ENCODE results near the gene GABARAPL1. TPM values are rescaled to one million over a fixed set of nuclear protein-coding genes. Genes with fewer than 3 reads are reported as not detected.
A peak's percentile ranks its signal among the peaks of the same experiment; 100 is the strongest.

Gene GABARAPL1
- polyA plus RNA-seq (2013, experiment 1 of 2), result 37.3 TPM
- 51.2 TPM for polyA plus RNA-seq (2013, experiment 2 of 2)

- Histone ChIP-seq H3K4me3 (ENCODE audit: low read length) (peak within 1 kb of the TSS; percentile 82), H3K9ac (ENCODE audit: low read depth, low read length) (peak within 1 kb of the TSS; percentile 79), H3K27ac (ENCODE audit: low read depth, low read length) (peak within 1 kb of the TSS; percentile 98)
Observed at GRCh38 chr12:10212739-10213131, at the start of gene GABARAPL1. GABARAPL1 (plus strand) TSS chr12:10212877; CDS start chr12:10213130, 253 bp downstream.

DNA sequence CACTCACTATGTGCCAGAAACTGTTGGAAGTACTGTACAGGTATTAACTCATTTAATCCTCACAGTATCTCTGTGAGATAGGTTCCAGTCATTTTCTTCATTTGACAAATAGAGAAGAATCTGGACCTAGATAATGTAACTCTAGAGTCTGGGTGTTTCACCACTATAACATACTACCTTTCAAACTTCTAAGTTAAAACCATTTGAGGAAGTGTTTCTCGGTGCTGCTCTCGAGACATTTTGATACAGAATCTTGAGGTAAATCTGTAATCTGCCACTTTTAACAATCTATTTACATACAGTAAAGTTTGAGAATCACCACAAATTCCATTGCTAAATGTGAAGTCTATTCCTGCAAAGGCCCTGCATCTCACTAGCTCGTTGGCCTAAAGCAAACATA, 49.6 kb upstream of the GABARAPL1 start:
- no peak overlapping the region for H3K4me3 ChIP-seq (ENCODE audit: low read length)
- H3K9me3 ChIP-seq (ENCODE audit: insufficient read depth, low read depth, low read length), result no peaks in the 10 kb centered on the region
- WGBS, result 95% methylated on average over 3 of the region's 3 CpGs
- H3K4me1 ChIP-seq (ENCODE audit: insufficient read depth, low read length), result no peaks in the 10 kb centered on the region
- H3K36me3 ChIP-seq (ENCODE audit: insufficient read depth, low read length), result no peaks in the 10 kb centered on the region
- no peaks in the 10 kb centered on the region for H3K27me3 ChIP-seq (ENCODE audit: insufficient read depth, low read length)
- no peak overlapping the region for H3K27ac ChIP-seq (ENCODE audit: low read depth, low read length)
- H3K9ac ChIP-seq (ENCODE audit: low read depth, low read length), result no peak overlapping the region

More at GRCh38 chr12:10212739-10213131, at the start of gene GABARAPL1:
- H3K36me3 ChIP-seq (ENCODE audit: insufficient read depth, low read length), result peaks cover 1% of the 10 kb centered on the region
- no peaks in the 10 kb centered on the region for H3K9me3 ChIP-seq (ENCODE audit: insufficient read depth, low read depth, low read length)
- WGBS, result under 1% methylated on average over 35 of the region's 35 CpGs
- peaks cover 20% of the 10 kb centered on the region for H3K4me1 ChIP-seq (ENCODE audit: insufficient read depth, low read length)
- no peaks in the 10 kb centered on the region for H3K27me3 ChIP-seq (ENCODE audit: insufficient read depth, low read length)

DNA sequence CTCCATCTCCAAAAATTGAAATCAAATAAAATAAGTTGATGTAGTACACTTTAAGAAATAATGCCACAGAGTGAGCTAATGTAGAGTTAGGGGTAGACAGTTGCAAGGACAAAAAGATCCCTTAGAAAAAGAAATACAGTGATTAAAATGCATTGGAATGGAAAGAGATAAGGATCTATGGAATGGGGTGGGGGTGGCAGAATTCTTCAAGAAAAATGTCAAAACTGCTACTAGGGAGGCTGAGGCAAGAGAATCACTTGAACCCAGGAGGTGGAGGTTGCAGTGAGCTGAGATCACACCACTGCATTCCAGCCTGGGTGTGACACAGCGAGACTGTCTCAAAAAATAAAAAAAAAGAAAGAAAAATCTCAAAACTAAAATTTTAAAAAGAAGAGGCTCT, 47.3 kb upstream of the GABARAPL1 start:
- Histone ChIP-seq H3K9ac (ENCODE audit: low read depth, low read length) (no peak overlapping the region), H3K4me1 (ENCODE audit: insufficient read depth, low read length) (no peaks in the 10 kb centered on the region), H3K27me3 (ENCODE audit: insufficient read depth, low read length) (no peaks in the 10 kb centered on the region), H3K36me3 (ENCODE audit: insufficient read depth, low read length) (no peaks in the 10 kb centered on the region), H3K9me3 (ENCODE audit: insufficient read depth, low read depth, low read length) (no peaks in the 10 kb centered on the region), H3K27ac (ENCODE audit: low read depth, low read length) (no peak overlapping the region), H3K4me3 (ENCODE audit: low read length) (no peak overlapping the region)
- WGBS, result no CpG with 5 or more reads among the region's 1 CpG

- 78% methylated on average over 5 of the region's 5 CpGs for WGBS
- H3K9me3 ChIP-seq (ENCODE audit: insufficient read depth, low read depth, low read length), result no peaks in the 10 kb centered on the region
- no peak overlapping the region for H3K4me3 ChIP-seq (ENCODE audit: low read length)
- H3K27ac ChIP-seq (ENCODE audit: low read depth, low read length), result no peak overlapping the region
- no peaks in the 10 kb centered on the region for H3K27me3 ChIP-seq (ENCODE audit: insufficient read depth, low read length)
- no peaks in the 10 kb centered on the region for H3K4me1 ChIP-seq (ENCODE audit: insufficient read depth, low read length)
- no peaks in the 10 kb centered on the region for H3K36me3 ChIP-seq (ENCODE audit: insufficient read depth, low read length)
- no peak overlapping the region for H3K9ac ChIP-seq (ENCODE audit: low read depth, low read length)
Observed at GRCh38 chr12:10167599-10167998, 45.1 kb upstream of the GABARAPL1 start.

DNA sequence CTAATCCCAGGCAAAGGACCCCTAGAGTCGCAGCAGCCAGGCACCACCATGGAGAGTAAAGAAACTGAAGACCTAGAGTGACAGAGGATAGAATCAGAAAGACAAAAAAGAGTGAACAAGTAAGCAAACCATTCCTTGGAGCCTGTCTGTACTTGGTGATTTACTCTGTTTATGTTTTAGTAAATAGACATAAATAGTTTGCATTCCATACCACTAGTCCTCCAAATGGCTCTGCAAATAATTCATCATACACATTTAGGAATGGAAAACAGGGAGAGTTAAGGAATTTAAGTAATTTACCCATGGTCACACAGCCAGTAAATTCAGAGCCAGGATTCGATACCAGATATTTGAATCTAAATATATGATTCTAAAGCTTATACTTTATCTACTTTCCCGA, 43.6 kb upstream of the GABARAPL1 start:
- Histone ChIP-seq H3K27me3 (ENCODE audit: insufficient read depth, low read length) (no peaks in the 10 kb centered on the region), H3K9ac (ENCODE audit: low read depth, low read length) (no peak overlapping the region), H3K36me3 (ENCODE audit: insufficient read depth, low read length) (no peaks in the 10 kb centered on the region), H3K4me3 (ENCODE audit: low read length) (no peak overlapping the region), H3K27ac (ENCODE audit: low read depth, low read length) (no peak overlapping the region), H3K4me1 (ENCODE audit: insufficient read depth, low read length) (no peaks in the 10 kb centered on the region), H3K9me3 (ENCODE audit: insufficient read depth, low read depth, low read length) (no peaks in the 10 kb centered on the region)
- WGBS, result 89% methylated on average over 2 of the region's 3 CpGs

- Histone ChIP-seq H3K4me3 (ENCODE audit: low read length) (no peak overlapping the region), H3K36me3 (ENCODE audit: insufficient read depth, low read length) (no peaks in the 10 kb centered on the region), H3K9ac (ENCODE audit: low read depth, low read length) (no peak overlapping the region), H3K27ac (ENCODE audit: low read depth, low read length) (no peak overlapping the region), H3K27me3 (ENCODE audit: insufficient read depth, low read length) (no peaks in the 10 kb centered on the region), H3K9me3 (ENCODE audit: insufficient read depth, low read depth, low read length) (no peaks in the 10 kb centered on the region), H3K4me1 (ENCODE audit: insufficient read depth, low read length) (no peaks in the 10 kb centered on the region)
- 84% methylated on average over 5 of the region's 5 CpGs for WGBS
Observed at GRCh38 chr12:10170216-10170615, 42.5 kb upstream of the GABARAPL1 start.

- H3K27me3 ChIP-seq (ENCODE audit: insufficient read depth, low read length), result no peaks in the 10 kb centered on the region
- no peak within 1 kb of the TSS for H3K4me3 ChIP-seq (ENCODE audit: low read length)
- H3K36me3 ChIP-seq (ENCODE audit: insufficient read depth, low read length), result no peaks in the 10 kb centered on the region
- no peak within 1 kb of the TSS for H3K27ac ChIP-seq (ENCODE audit: low read depth, low read length)
- WGBS, result 90% methylated on average over 7 of the region's 7 CpGs
- H3K9ac ChIP-seq (ENCODE audit: low read depth, low read length), result no peak within 1 kb of the TSS
- no peaks in the 10 kb centered on the region for H3K4me1 ChIP-seq (ENCODE audit: insufficient read depth, low read length)
- no peaks in the 10 kb centered on the region for H3K9me3 ChIP-seq (ENCODE audit: insufficient read depth, low read depth, low read length)
Observed at GRCh38 chr12:10171973-10172728, 40.5 kb upstream of the GABARAPL1 start, which contains the start of gene OLR1. OLR1 (minus strand) TSS chr12:10172132; CDS start chr12:10172077, 55 bp downstream.

- H3K9ac ChIP-seq (ENCODE audit: low read depth, low read length), result no peak overlapping the region
- no peaks in the 10 kb centered on the region for H3K36me3 ChIP-seq (ENCODE audit: insufficient read depth, low read length)
- H3K4me3 ChIP-seq (ENCODE audit: low read length), result no peak overlapping the region
- H3K27me3 ChIP-seq (ENCODE audit: insufficient read depth, low read length), result no peaks in the 10 kb centered on the region
- no peaks in the 10 kb centered on the region for H3K9me3 ChIP-seq (ENCODE audit: insufficient read depth, low read depth, low read length)
- H3K27ac ChIP-seq (ENCODE audit: low read depth, low read length), result no peak overlapping the region
- H3K4me1 ChIP-seq (ENCODE audit: insufficient read depth, low read length), result no peaks in the 10 kb centered on the region
- 100% methylated on average over 1 of the region's 2 CpGs for WGBS
Observed at GRCh38 chr12:10174986-10175614, 37.6 kb upstream of the GABARAPL1 start.

DNA sequence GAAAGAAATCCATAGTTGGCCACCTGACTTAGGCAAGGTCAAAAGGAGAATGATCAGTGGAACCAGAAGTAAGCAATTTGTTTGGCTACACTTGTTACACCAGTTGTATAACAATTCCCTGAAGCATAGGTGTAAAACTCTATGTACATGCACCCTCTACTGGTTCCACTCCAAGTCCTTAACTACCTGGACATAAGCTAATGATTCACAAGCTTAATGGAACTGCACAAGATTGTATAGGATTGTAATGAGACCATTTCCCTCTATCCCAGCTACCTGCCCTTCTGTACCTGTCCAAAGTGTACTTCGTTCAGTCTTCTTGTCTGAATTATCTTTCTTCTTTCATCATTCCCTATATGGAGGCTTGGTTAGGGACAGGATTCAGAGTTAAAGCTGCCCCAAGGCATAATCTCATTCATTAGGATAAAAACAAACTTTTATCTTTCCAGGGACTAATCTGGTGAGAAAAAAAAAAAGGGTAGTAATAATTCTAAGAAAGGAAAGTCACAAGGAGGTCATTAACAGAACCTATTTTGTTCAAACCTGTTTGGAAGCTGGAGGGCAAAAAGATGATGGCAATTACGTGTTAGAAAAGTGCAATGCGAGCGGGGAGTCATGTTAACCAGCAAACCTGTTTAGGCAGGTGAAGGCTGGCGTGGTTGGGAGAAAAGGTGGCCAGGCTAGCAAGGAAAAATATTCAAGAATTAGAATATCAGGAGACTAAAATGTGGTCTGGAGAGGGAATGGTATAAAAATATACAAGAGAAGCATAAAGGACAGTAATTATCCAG, 36.6 kb upstream of the GABARAPL1 start:
- H3K36me3 ChIP-seq (ENCODE audit: insufficient read depth, low read length), result no peaks in the 10 kb centered on the region
- H3K9ac ChIP-seq (ENCODE audit: low read depth, low read length), result no peak overlapping the region
- WGBS, result 89% methylated on average over 5 of the region's 5 CpGs
- no peak overlapping the region for H3K4me3 ChIP-seq (ENCODE audit: low read length)
- no peak overlapping the region for H3K27ac ChIP-seq (ENCODE audit: low read depth, low read length)
- H3K27me3 ChIP-seq (ENCODE audit: insufficient read depth, low read length), result no peaks in the 10 kb centered on the region
- H3K4me1 ChIP-seq (ENCODE audit: insufficient read depth, low read length), result no peaks in the 10 kb centered on the region
- H3K9me3 ChIP-seq (ENCODE audit: insufficient read depth, low read depth, low read length), result no peaks in the 10 kb centered on the region

DNA sequence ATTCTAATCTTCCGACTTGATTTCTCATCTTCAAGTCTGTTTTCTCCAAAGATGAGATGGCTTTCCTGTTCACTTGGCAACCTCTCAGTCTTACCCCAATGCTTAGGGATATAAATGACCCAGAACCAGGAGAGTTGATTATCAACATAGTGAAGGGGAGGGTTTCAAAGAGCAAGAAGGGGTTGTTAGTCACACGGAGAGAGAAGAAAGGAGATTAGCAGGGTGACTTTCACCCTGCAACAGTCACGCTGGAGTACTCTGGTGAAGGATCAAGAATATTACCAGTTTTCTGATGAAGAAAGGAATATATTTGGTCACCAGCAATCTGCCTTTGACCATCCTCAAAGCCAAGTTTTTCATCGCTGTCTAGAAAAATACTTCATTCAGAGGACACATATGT, 33.9 kb upstream of the GABARAPL1 start, which contains the start of gene TMEM52B:
TSS of gene TMEM52B (plus strand) at position 212 of the 400 bp plus-strand sequence. CDS start 543 bp downstream, outside the sequence.
- Histone ChIP-seq H3K9me3 (ENCODE audit: insufficient read depth, low read depth, low read length) (no peaks in the 10 kb centered on the region), H3K27me3 (ENCODE audit: insufficient read depth, low read length) (no peaks in the 10 kb centered on the region), H3K4me3 (ENCODE audit: low read length) (no peak within 1 kb of the TSS), H3K4me1 (ENCODE audit: insufficient read depth, low read length) (no peaks in the 10 kb centered on the region), H3K27ac (ENCODE audit: low read depth, low read length) (no peak within 1 kb of the TSS), H3K9ac (ENCODE audit: low read depth, low read length) (no peak within 1 kb of the TSS), H3K36me3 (ENCODE audit: insufficient read depth, low read length) (no peaks in the 10 kb centered on the region)
- 79% methylated on average over 3 of the region's 4 CpGs for WGBS

- no peaks in the 10 kb centered on the region for H3K9me3 ChIP-seq (ENCODE audit: insufficient read depth, low read depth, low read length)
- no peaks in the 10 kb centered on the region for H3K4me1 ChIP-seq (ENCODE audit: insufficient read depth, low read length)
- H3K27ac ChIP-seq (ENCODE audit: low read depth, low read length), result no peak overlapping the region
- no peak overlapping the region for H3K9ac ChIP-seq (ENCODE audit: low read depth, low read length)
- WGBS, result 86% methylated on average over 5 of the region's 5 CpGs
- H3K27me3 ChIP-seq (ENCODE audit: insufficient read depth, low read length), result no peaks in the 10 kb centered on the region
- H3K36me3 ChIP-seq (ENCODE audit: insufficient read depth, low read length), result no peaks in the 10 kb centered on the region
- no peak overlapping the region for H3K4me3 ChIP-seq (ENCODE audit: low read length)
Observed at GRCh38 chr12:10179776-10180181, 32.9 kb upstream of the GABARAPL1 start.
